B cell (primary cell): Measurements from ENCODE around the gene TLK1.

Experiments used
- CTCF ChIP-seq: fragments of 200-600 bp; IDR thresholded peaks from one replicate; pipeline ENCODE4 v1.8.0; 2022; ENCODE audit warnings: antibody characterized with exemption, mild to moderate bottlenecking
- EZH2 ChIP-seq: IDR thresholded peaks from 2 replicates; pipeline ENCODE4 v1.6.1; 2012; ENCODE audit warnings: borderline replicate concordance, low read depth, mild to moderate bottlenecking, moderate library complexity, low read length; ENCODE audit not compliant: insufficient read depth, poor library complexity, severe bottlenecking

GRCh38 chr2:171044416-171044815, 116.3 kb downstream of the TLK1 start:
- TF ChIP-seq CTCF (no peak), EZH2 (no peak)
